BE2C (cell line): ENCODE data around the gene DDIAS.
"Not testable (repeated sequence)": the region's sequence is repeated elsewhere in the genome, so short reads cannot be mapped to it uniquely, and the experiment has no call there.

Source experiments
- DNase-seq: peaks from one replicate; pipeline ENCODE4 v3.0.0-alpha.2; 2020
- H3K27me3 ChIP-seq: fragments of 250-450 bp; sonication (Bioruptor Pico); 2 replicates; pipeline ENCODE4 v1.5.1; 2020; ENCODE audit warnings: mild to moderate bottlenecking
- H3K36me3 ChIP-seq: fragments of 250-450 bp; sonication (Bioruptor Pico); 2 replicates; pipeline ENCODE4 v1.5.1; 2020; ENCODE audit warnings: mild to moderate bottlenecking
- H3K4me1 ChIP-seq: fragments of 250-450 bp; sonication (Bioruptor Pico); 2 replicates; pipeline ENCODE4 v1.5.1; 2020
- H3K4me3 ChIP-seq: 2 replicates; pipeline ENCODE4 v1.5.1; 2011; ENCODE audit warnings: low read depth, low read length
- H3K9me3 ChIP-seq: fragments of 250-450 bp; sonication (Bioruptor Pico); 2 replicates; pipeline ENCODE4 v1.5.1; 2020
- CTCF ChIP-seq: IDR thresholded peaks from 2 replicates; pipeline ENCODE4 v1.5.1; 2012; ENCODE audit warnings: mild to moderate bottlenecking, low read depth, low read length

DDIAS gene

GRCh38 chr11:82967381-82967780 is 65.8 kb downstream of the DDIAS start:
- Histone ChIP-seq H3K36me3 (no peaks in the 10 kb centered on the region), H3K4me1 (no peaks in the 10 kb centered on the region), H3K27me3 (no peaks in the 10 kb centered on the region), H3K9me3 (no peaks in the 10 kb centered on the region), H3K4me3 (no peak overlapping the region)
- no peak for DNase-seq
- no peak for TF ChIP-seq CTCF

GRCh38 chr11:82969811-82970210 is 68.3 kb downstream of the DDIAS start:
- H3K27me3 ChIP-seq, result no peaks in the 10 kb centered on the region
- TF ChIP-seq CTCF, result no peak
- H3K4me1 ChIP-seq, result no peaks in the 10 kb centered on the region
- no peak for DNase-seq
- no peaks in the 10 kb centered on the region for H3K36me3 ChIP-seq
- H3K4me3 ChIP-seq, result no peak overlapping the region
- no peaks in the 10 kb centered on the region for H3K9me3 ChIP-seq

- not testable (repeated sequence) for H3K27me3 ChIP-seq, H3K4me3 ChIP-seq, H3K9me3 ChIP-seq, H3K4me1 ChIP-seq, DNase-seq, H3K36me3 ChIP-seq
Measured at GRCh38 chr11:82970507-82971083, 69.1 kb downstream of the DDIAS start.

GRCh38 chr11:82971519-82971946 is 70.0 kb downstream of the DDIAS start:
- H3K4me1 ChIP-seq, H3K9me3 ChIP-seq, H3K27me3 ChIP-seq, H3K36me3 ChIP-seq, DNase-seq, H3K4me3 ChIP-seq: not testable (repeated sequence)

- DNase-seq, result no peak
- Histone ChIP-seq H3K4me3 (no peak overlapping the region), H3K36me3 (no peaks in the 10 kb centered on the region), H3K4me1 (no peaks in the 10 kb centered on the region; the same call in 1 of the 2 replicates), H3K27me3 (no peaks in the 10 kb centered on the region), H3K9me3 (no peaks in the 10 kb centered on the region)
- no peak for TF ChIP-seq CTCF
Measured at GRCh38 chr11:82972103-82972502, 70.6 kb downstream of the DDIAS start.

GRCh38 chr11:82974135-82974534 is 72.6 kb downstream of the DDIAS start:
- H3K4me1 ChIP-seq, result no peaks in the 10 kb centered on the region; the same call in none of the 2 replicates
- no peak for DNase-seq
- no peaks in the 10 kb centered on the region for H3K27me3 ChIP-seq
- no peak overlapping the region for H3K4me3 ChIP-seq
- no peaks in the 10 kb centered on the region for H3K36me3 ChIP-seq
- no peaks in the 10 kb centered on the region for H3K9me3 ChIP-seq
- TF ChIP-seq CTCF, result no peak

- H3K4me1 ChIP-seq, result no peaks in the 10 kb centered on the region; the same call in none of the 2 replicates
- DNase-seq, result no peak
- H3K36me3 ChIP-seq, result no peaks in the 10 kb centered on the region
- no peaks in the 10 kb centered on the region for H3K9me3 ChIP-seq
- no peaks in the 10 kb centered on the region for H3K27me3 ChIP-seq
- TF ChIP-seq CTCF, result no peak
- no peak overlapping the region for H3K4me3 ChIP-seq
Measured at GRCh38 chr11:82974851-82975250, 73.3 kb downstream of the DDIAS start.
